ENCODE results near the gene ADAMTS9. TPM values are rescaled to one million over a fixed set of nuclear protein-coding genes. Genes with fewer than 3 reads are reported as not detected.

The ADAMTS9 gene
- total and polyA plus RNA-seq, 4 donors = 21.8 to 74.5 (median 45.7) TPM

DNA sequence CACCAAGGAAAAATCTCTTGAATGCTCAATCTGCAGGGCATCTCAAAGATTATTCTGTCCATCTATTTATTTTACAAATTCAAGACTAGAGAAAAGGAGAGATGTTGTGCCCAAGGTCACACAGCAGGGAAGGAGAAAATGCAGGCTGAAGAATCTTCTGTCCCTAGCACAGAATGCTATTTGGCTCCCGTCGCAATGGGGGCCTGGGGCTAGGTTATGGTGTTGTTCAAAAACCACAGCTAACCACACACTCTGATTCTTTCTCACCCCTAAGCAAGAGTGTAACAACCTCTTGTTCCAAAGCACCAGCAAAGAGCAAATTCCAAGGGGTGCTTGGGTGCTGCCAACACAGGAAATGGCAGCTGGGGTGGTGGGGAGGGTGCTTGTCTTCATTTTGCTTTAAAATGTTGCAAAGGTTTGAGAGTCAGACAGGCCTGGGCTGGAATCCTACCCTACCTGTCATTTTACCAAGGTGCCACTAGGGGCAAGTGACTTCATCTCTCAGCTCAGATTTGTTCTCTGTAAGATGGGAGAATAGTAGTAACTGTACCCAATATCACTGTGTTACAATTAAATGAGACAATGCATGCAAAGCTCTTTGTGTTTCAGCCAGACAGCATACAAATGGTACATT is 112.5 kb downstream of the ADAMTS9 start:
- no peaks in the 10 kb centered on the region for H3K36me3 ChIP-seq (ENCODE audit: control insufficient read depth, insufficient read depth, low read length)
- WGBS (ENCODE audit: insufficient coverage) = no CpG with 5 or more reads among the region's 2 CpGs

DNA sequence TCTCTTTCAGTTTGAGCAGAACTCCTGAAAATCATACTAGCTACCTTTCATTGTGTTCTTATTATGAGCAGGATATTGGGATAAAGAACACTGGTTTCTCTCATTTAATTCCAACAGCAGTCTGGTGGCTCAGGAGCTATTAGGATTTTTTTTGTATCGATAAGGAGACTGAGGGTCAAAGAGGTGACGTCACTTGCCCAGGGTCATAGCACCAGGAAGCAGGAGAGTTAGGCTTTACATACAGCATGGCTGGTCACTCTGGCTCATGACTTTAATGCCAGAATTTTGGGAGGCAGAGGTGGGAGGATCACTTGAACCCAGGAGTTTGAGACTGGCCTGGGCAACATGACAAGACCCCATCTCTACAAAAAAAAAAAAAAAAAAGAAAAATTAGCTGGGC is 113.6 kb downstream of the ADAMTS9 start:
- Histone ChIP-seq H3K4me1 (ENCODE audit: control insufficient read depth, insufficient read depth, low read length) (peaks cover 8% of the 10 kb centered on the region), H3K27ac (ENCODE audit: low read depth, low read length) (no peak overlapping the region), H3K9me3 (ENCODE audit: control insufficient read depth, insufficient read depth, low read length) (no peaks in the 10 kb centered on the region), H3K27me3 (ENCODE audit: control insufficient read depth, insufficient read depth, low read length) (no peaks in the 10 kb centered on the region), H3K36me3 (ENCODE audit: control insufficient read depth, insufficient read depth, low read length) (no peaks in the 10 kb centered on the region), H3K4me3 (ENCODE audit: low read depth, low read length) (no peak overlapping the region)
- DNase-seq (ENCODE audit: low read depth in 4 of 6, low spot score in 6 of 6) = no peak
- WGBS (ENCODE audit: insufficient coverage) = 100% methylated on average over 1 of the region's 2 CpGs

More for the DNA sequence above, 112.5 kb downstream of the ADAMTS9 start:
- H3K27me3 ChIP-seq (ENCODE audit: control insufficient read depth, insufficient read depth, low read length) = no peaks in the 10 kb centered on the region
- no peak overlapping the region for H3K27ac ChIP-seq (ENCODE audit: low read depth, low read length)
- DNase-seq (ENCODE audit: low read depth in 4 of 6, low spot score in 6 of 6) = peak in 1 of 6 donors; percentile 11
- no peaks in the 10 kb centered on the region for H3K9me3 ChIP-seq (ENCODE audit: control insufficient read depth, insufficient read depth, low read length)
- H3K4me1 ChIP-seq (ENCODE audit: control insufficient read depth, insufficient read depth, low read length) = peaks cover 8% of the 10 kb centered on the region
- H3K4me3 ChIP-seq (ENCODE audit: low read depth, low read length) = no peak overlapping the region

DNA sequence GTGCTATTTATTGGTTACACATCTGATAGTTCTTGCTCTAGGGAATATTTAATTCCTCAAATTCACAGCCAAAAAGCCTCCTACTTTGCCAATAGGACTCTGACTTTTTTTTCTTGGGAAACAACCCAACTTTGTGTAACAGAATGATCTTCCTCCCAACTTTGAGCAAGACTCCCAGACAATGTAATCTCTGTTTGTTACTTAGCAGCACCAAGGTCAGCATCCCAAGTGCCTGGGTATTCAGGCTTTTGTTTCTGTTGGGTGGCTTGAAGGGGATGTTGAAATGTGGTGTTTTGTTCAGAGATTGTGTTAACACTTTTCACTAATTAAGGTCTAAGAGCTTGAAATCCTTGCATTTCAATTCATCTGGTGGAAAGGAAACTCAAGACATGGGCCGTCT is 115.8 kb downstream of the ADAMTS9 start:
- Histone ChIP-seq H3K4me1 (ENCODE audit: control insufficient read depth, insufficient read depth, low read length) (peaks cover 8% of the 10 kb centered on the region), H3K36me3 (ENCODE audit: control insufficient read depth, insufficient read depth, low read length) (no peaks in the 10 kb centered on the region), H3K4me3 (ENCODE audit: low read depth, low read length) (no peak overlapping the region), H3K27ac (ENCODE audit: low read depth, low read length) (peak overlapping the region; percentile 29), H3K9me3 (ENCODE audit: control insufficient read depth, insufficient read depth, low read length) (no peaks in the 10 kb centered on the region), H3K27me3 (ENCODE audit: control insufficient read depth, insufficient read depth, low read length) (no peaks in the 10 kb centered on the region)
- peak in 2 of 6 donors; percentile 24 to 51 for DNase-seq (ENCODE audit: low read depth in 4 of 6, low spot score in 6 of 6)
- WGBS (ENCODE audit: insufficient coverage) = no CpG with 5 or more reads among the region's 1 CpG

DNA sequence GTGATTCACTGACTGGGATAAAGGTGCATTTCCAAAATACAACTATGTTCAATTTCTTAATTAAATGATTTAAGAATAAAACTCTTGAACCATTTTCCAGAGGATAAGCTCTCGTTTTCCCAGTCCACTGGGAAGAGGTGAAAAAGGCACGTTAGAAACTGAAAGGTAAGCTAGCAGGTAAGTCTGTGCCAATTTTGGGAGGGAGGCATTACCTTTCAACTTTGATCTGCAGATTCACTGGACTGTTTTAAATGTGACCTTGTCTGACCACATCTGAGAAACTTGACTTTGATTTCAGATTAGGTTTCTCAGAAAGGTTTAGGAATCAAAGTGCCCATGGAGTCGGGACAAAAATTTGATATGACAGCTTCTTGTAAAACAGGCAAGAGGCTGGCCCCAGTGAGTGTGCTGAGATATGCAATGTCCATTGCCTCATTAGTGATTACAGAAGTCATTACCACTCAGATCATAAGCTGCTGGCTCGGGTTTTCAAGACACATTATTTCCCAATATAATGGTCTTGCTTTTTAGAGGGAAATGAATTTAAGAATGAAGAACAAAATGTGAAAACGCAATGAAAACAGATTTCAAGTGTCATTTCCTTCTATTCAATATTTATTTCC is 118.8 kb downstream of the ADAMTS9 start:
- H3K4me1 ChIP-seq (ENCODE audit: control insufficient read depth, insufficient read depth, low read length) = peaks cover 5% of the 10 kb centered on the region
- H3K27me3 ChIP-seq (ENCODE audit: control insufficient read depth, insufficient read depth, low read length) = no peaks in the 10 kb centered on the region
- no peaks in the 10 kb centered on the region for H3K9me3 ChIP-seq (ENCODE audit: control insufficient read depth, insufficient read depth, low read length)
- H3K4me3 ChIP-seq (ENCODE audit: low read depth, low read length) = no peak overlapping the region
- DNase-seq (ENCODE audit: low read depth in 4 of 6, low spot score in 6 of 6) = no peak
- H3K36me3 ChIP-seq (ENCODE audit: control insufficient read depth, insufficient read depth, low read length) = no peaks in the 10 kb centered on the region
- 80% methylated on average over 1 of the region's 5 CpGs for whole genome bisulfite sequencing (ENCODE audit: insufficient coverage)
- no peak overlapping the region for H3K27ac ChIP-seq (ENCODE audit: low read depth, low read length)

DNA sequence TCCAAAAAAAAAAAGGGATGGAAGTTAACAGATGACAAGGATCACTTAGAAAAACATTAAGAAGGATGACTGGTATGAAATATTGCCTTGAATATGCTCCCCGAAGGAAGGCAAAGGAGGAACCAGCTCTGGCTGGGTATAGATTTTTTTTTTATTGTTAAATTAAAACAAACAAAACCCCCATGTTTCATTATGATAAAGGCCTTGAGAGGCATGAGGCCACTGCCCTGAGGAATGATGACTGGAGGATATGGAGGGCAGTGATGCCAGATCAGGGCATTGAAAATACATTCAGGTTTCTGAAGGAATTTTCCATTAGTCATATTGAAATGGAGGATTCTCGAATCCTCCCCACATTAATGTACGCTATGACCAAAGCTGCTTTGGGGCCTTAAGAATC is 120.9 kb downstream of the ADAMTS9 start:
- Histone ChIP-seq H3K27ac (ENCODE audit: low read depth, low read length) (no peak overlapping the region), H3K4me3 (ENCODE audit: low read depth, low read length) (no peak overlapping the region), H3K4me1 (ENCODE audit: control insufficient read depth, insufficient read depth, low read length) (no peaks in the 10 kb centered on the region), H3K36me3 (ENCODE audit: control insufficient read depth, insufficient read depth, low read length) (no peaks in the 10 kb centered on the region), H3K9me3 (ENCODE audit: control insufficient read depth, insufficient read depth, low read length) (no peaks in the 10 kb centered on the region), H3K27me3 (ENCODE audit: control insufficient read depth, insufficient read depth, low read length) (no peaks in the 10 kb centered on the region)
- no peak for DNase-seq (ENCODE audit: low read depth in 4 of 6, low spot score in 6 of 6)
- WGBS (ENCODE audit: insufficient coverage) = 100% methylated on average over 1 of the region's 3 CpGs

DNA sequence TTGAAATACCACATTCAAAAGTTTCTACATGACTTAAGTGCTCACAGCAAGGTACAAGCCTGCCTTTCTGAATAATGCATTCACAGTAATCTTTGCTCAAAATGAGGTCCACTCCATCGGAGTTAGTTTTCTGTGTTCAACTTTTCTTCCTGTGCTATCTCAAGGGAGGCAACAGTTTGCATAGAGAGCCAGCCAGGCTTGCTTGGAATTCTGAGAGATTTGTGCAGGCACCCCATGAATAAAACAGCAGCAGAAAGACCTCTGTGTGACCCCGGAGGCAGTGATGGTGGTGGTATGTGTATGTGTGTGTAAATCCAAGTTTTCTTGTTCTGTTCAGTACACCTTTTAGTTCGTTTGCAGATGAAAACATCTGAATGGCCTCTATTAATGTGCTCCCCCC is 124.0 kb downstream of the ADAMTS9 start:
- Histone ChIP-seq H3K4me1 (ENCODE audit: control insufficient read depth, insufficient read depth, low read length) (no peaks in the 10 kb centered on the region), H3K4me3 (ENCODE audit: low read depth, low read length) (no peak overlapping the region), H3K9me3 (ENCODE audit: control insufficient read depth, insufficient read depth, low read length) (no peaks in the 10 kb centered on the region), H3K36me3 (ENCODE audit: control insufficient read depth, insufficient read depth, low read length) (peaks cover 2% of the 10 kb centered on the region), H3K27me3 (ENCODE audit: control insufficient read depth, insufficient read depth, low read length) (no peaks in the 10 kb centered on the region), H3K27ac (ENCODE audit: low read depth, low read length) (peak overlapping the region; percentile 15)
- 13% methylated on average over 2 of the region's 3 CpGs for WGBS (ENCODE audit: insufficient coverage)
- peak in 2 of 6 donors; percentile 45 to 55 for DNase-seq (ENCODE audit: low read depth in 4 of 6, low spot score in 6 of 6)

DNA sequence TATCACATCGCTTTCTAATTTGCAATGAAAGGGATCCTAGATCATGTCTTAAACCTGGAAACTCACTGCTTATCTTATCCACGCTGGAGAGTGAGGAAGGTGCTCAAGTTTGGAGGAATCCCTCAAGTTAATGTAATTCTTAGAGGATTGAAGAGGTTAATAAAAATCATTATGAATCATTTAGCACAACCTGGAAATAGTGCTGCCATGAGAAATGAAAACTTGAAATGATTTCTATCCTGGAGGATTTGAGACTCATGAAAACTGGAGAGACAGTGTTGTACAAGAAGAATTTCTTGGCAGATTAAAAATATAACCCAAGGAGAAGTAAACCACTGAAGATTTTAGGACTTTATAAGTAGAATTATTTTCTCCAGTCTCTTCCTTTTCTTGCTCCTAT is 125.9 kb downstream of the ADAMTS9 start:
- Histone ChIP-seq H3K9me3 (ENCODE audit: control insufficient read depth, insufficient read depth, low read length) (no peaks in the 10 kb centered on the region), H3K27me3 (ENCODE audit: control insufficient read depth, insufficient read depth, low read length) (no peaks in the 10 kb centered on the region), H3K27ac (ENCODE audit: low read depth, low read length) (no peak overlapping the region), H3K36me3 (ENCODE audit: control insufficient read depth, insufficient read depth, low read length) (peaks cover 2% of the 10 kb centered on the region), H3K4me3 (ENCODE audit: low read depth, low read length) (no peak overlapping the region), H3K4me1 (ENCODE audit: control insufficient read depth, insufficient read depth, low read length) (no peaks in the 10 kb centered on the region)
- WGBS (ENCODE audit: insufficient coverage) = no CpG with 5 or more reads among the region's 2 CpGs
- no peak for DNase-seq (ENCODE audit: low read depth in 4 of 6, low spot score in 6 of 6)

DNA sequence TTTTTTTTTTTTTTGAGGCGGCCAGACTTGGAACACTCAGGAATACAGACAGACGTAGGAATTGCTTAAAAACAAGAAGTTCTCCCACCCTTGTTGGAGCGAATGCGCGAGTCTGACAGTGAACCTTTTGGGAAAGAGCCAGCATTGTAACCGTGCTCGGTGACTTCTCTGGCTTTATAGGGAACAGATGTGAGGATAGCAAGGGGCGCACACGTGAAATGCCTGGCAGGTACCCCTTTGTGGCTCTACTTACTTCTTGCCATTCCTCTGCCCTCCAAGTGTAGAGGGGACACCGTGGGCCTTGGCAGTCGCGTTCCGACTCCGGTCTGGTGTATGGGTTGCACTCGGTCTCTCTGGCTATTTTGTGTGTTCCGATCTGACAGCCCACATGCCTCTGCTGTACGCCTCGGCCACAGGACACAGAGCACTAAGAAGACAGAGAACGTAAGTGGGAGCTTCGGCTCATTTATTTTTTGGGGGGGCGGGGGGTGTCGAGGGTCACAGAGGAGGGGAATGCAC is 126.4 kb downstream of the ADAMTS9 start:
- Histone ChIP-seq H3K4me1 (ENCODE audit: control insufficient read depth, insufficient read depth, low read length) (no peaks in the 10 kb centered on the region), H3K27ac (ENCODE audit: low read depth, low read length) (no peak overlapping the region), H3K9me3 (ENCODE audit: control insufficient read depth, insufficient read depth, low read length) (no peaks in the 10 kb centered on the region), H3K27me3 (ENCODE audit: control insufficient read depth, insufficient read depth, low read length) (no peaks in the 10 kb centered on the region), H3K36me3 (ENCODE audit: control insufficient read depth, insufficient read depth, low read length) (peaks cover 2% of the 10 kb centered on the region), H3K4me3 (ENCODE audit: low read depth, low read length) (no peak overlapping the region)
- 86% methylated on average over 15 of the region's 22 CpGs for WGBS (ENCODE audit: insufficient coverage)
- peak in 2 of 6 donors; percentile 32 to 51 for DNase-seq (ENCODE audit: low read depth in 4 of 6, low spot score in 6 of 6)

DNA sequence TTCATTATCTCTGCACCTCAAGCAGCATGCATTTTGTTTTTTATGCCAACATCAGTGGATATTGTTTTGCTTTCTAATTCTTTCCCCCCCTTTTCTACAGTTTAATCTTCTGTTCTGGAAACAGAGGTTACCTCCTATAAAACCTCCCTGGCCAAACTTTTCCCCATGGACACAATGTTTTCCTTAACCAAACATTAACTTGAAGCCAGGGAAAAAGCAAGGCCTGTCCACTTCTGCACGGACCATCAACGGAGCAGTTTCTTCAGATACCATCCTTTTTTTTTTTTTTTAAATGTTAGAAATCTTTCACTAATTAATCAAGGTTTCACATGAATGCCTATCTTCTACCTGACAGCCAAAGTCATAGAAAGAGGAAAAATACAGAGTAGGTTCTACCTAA is 127.0 kb downstream of the ADAMTS9 start:
- no peaks in the 10 kb centered on the region for H3K27me3 ChIP-seq (ENCODE audit: control insufficient read depth, insufficient read depth, low read length)
- no peak overlapping the region for H3K27ac ChIP-seq (ENCODE audit: low read depth, low read length)
- H3K4me1 ChIP-seq (ENCODE audit: control insufficient read depth, insufficient read depth, low read length) = no peaks in the 10 kb centered on the region
- no CpG with 5 or more reads among the region's 2 CpGs for WGBS (ENCODE audit: insufficient coverage)
- no peaks in the 10 kb centered on the region for H3K9me3 ChIP-seq (ENCODE audit: control insufficient read depth, insufficient read depth, low read length)
- no peak for DNase-seq (ENCODE audit: low read depth in 4 of 6, low spot score in 6 of 6)
- no peak overlapping the region for H3K4me3 ChIP-seq (ENCODE audit: low read depth, low read length)
- H3K36me3 ChIP-seq (ENCODE audit: control insufficient read depth, insufficient read depth, low read length) = peaks cover 2% of the 10 kb centered on the region

DNA sequence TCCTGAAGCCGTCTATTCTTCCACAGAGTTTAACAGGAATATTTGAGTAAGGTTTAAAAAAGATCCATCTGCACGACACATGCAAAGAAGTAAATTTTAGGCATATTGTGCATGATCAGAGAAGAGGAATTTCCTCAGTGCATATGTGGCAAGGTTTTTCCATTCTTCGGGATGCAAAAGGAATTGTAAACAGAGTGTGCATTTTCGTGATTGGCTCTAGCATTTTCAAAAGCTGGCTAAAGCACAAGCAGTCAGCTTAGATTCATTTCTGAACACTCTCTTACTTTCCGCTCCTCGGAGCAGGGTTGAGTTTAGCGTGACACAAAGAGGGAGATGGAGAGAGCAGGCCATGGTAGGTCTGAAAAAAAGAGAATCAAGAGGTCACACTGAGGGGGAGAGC is 128.2 kb downstream of the ADAMTS9 start:
- H3K27ac ChIP-seq (ENCODE audit: low read depth, low read length) = no peak overlapping the region

More for the DNA sequence above, 128.2 kb downstream of the ADAMTS9 start:
- no peaks in the 10 kb centered on the region for H3K27me3 ChIP-seq (ENCODE audit: control insufficient read depth, insufficient read depth, low read length)
- H3K4me1 ChIP-seq (ENCODE audit: control insufficient read depth, insufficient read depth, low read length) = no peaks in the 10 kb centered on the region
- 84% methylated on average over 3 of the region's 7 CpGs for WGBS (ENCODE audit: insufficient coverage)
- peaks cover 7% of the 10 kb centered on the region for H3K36me3 ChIP-seq (ENCODE audit: control insufficient read depth, insufficient read depth, low read length)
- no peaks in the 10 kb centered on the region for H3K9me3 ChIP-seq (ENCODE audit: control insufficient read depth, insufficient read depth, low read length)
- H3K4me3 ChIP-seq (ENCODE audit: low read depth, low read length) = no peak overlapping the region
- peak in 1 of 6 donors; percentile 49 for DNase-seq (ENCODE audit: low read depth in 4 of 6, low spot score in 6 of 6)
